ENCODE results near the gene PLEKHG3. TPM values are rescaled to one million over a fixed set of nuclear protein-coding genes. Genes with fewer than 3 reads are reported as not detected.

The PLEKHG3 gene
- total and polyA plus RNA-seq, 2 of the 4 experiments (the other 2 are of a cell fraction) = 8.2 to 8.4 TPM

- POLR2A ChIA-PET (ENCODE audit: unreplicated experiment) = no interaction called here
Observed at GRCh38 chr14:64753374-64753773, 49.1 kb downstream of the PLEKHG3 start.

More at GRCh38 chr14:64753374-64753773, 49.1 kb downstream of the PLEKHG3 start:
- Histone ChIP-seq H4K20me1 (ENCODE audit: insufficient read depth, low read length) (no peaks in the 10 kb centered on the region), H4K5ac (ENCODE audit: low read depth, low read length) (no peak overlapping the region), H2BK5ac (ENCODE audit: low read depth, low read length, poor library complexity, severe bottlenecking) (no peak overlapping the region), H3K56ac (ENCODE audit: extremely low read depth, insufficient read depth, low read length) (no peak overlapping the region), H3K27me3 (ENCODE audit: control insufficient read depth, insufficient read depth, low read length) (peaks cover 8% of the 10 kb centered on the region; the same call in 1 of the 2 replicates), H2BK20ac (ENCODE audit: low read depth, low read length) (no peak overlapping the region), H2BK15ac (ENCODE audit: low read depth, low read length) (no peak overlapping the region), H2AFZ (replicated peaks; ENCODE audit: low read length, poor library complexity) (no peak overlapping the region), H3K4me1 (ENCODE audit: control insufficient read depth, insufficient read depth, low read length) (peaks cover 10% of the 10 kb centered on the region), H3K9ac (ENCODE audit: low read depth, low read length) (no peak overlapping the region), H3K23ac (ENCODE audit: low read depth, low read length) (no peak overlapping the region), H4K8ac (ENCODE audit: low read depth in 2 of 2, low read length in 2 of 2) (no peak overlapping the region), H3K4ac (ENCODE audit: low read depth, low read length) (no peak overlapping the region), H3K18ac (ENCODE audit: low read depth, low read length) (no peak overlapping the region), H3K79me1 (ENCODE audit: low read depth in 1 of 2, low read length in 2 of 2) (no peaks in the 10 kb centered on the region), H3K14ac (replicated peaks; ENCODE audit: low read depth, low read length) (no peak overlapping the region), H4K91ac (ENCODE audit: insufficient read depth, low read depth, low read length) (no peak overlapping the region), H3K9me1 (ENCODE audit: insufficient read depth, low read length) (peaks cover 8% of the 10 kb centered on the region; the same call in 1 of the 2 replicates), H2BK120ac (ENCODE audit: low read depth, low read length) (no peak overlapping the region), H3K9me3 (ENCODE audit: control insufficient read depth, insufficient read depth, low read length) (0 out of 2 replicates have a peak, but pooled peaks cover 2% of the 10 kb centered on the region), H3K36me3 (ENCODE audit: control insufficient read depth, insufficient read depth, low read length) (no peaks in the 10 kb centered on the region), H3K27ac (ENCODE audit: insufficient read depth, low read length) (no peak overlapping the region), H2AK5ac (ENCODE audit: low read depth, low read length) (no peak overlapping the region), H2AK9ac (replicated peaks; ENCODE audit: low read depth, low read length, poor library complexity) (no peak overlapping the region), H3K4me3 (ENCODE audit: insufficient read depth, low read depth, low read length) (no peak overlapping the region), H3K4me2 (ENCODE audit: low read depth, low read length) (no peak overlapping the region)
- 90% methylated on average over 11 of the region's 13 CpGs; no CpG with 5 or more reads in 1 of the 2 experiments for WGBS, 2 experiments (ENCODE audit: extremely low coverage in 2 of 2, insufficient read length in 1 of 2)
- CTCF ChIA-PET = no interaction called here
- DNase-seq (no peak), ATAC-seq (ENCODE audit: low read depth) (no peak)
- dilution Hi-C loops (cut with HindIII; ENCODE audit: low sequenced_read_pairs, unreplicated experiment) = no loop called here
- BruUV-seq (replicated peaks) = no TSS peak
- TF ChIP-seq CHD1 (IDR thresholded peaks at IDR 0.05; ENCODE audit: low read depth, low read length) = no peak
- TF ChIP-seq SMC3 (IDR thresholded peaks at IDR 0.05; ENCODE audit: low read depth, low read length) = no peak
- no peak for TF ChIP-seq MAZ (IDR thresholded peaks at IDR 0.05; ENCODE audit: borderline replicate concordance, low read depth, low read length)
- no peak for TF ChIP-seq USF2 (IDR thresholded peaks at IDR 0.05; ENCODE audit: low read depth, low read length)
- in situ Hi-C loops (cut with MboI; ENCODE audit: low sequenced_read_pairs) = no loop called here
- intact Hi-C loops (cut with micrococcal nuclease) = no loop called here
